Vagina (tissue), 2 donors: ENCODE measurements around the gene B3GLCT.

ENCODE experiments used
- CTCF ChIP-seq, 3 experiments: fragments of 450-650 bp in 2 of 3; fragments of 200-600 bp in 1 of 3; sonication (generic) in 1 of 3; IDR thresholded peaks; one replicate each; pipeline ENCODE4 v1.5.1; 2017 to 2019; ENCODE audit warnings: antibody characterized with exemption in 3 of 3, mild to moderate bottlenecking in 2 of 3, moderate library complexity in 2 of 3
- POLR2A ChIP-seq, 2 donors: fragments of 450-650 bp; IDR thresholded peaks; one replicate each; pipeline ENCODE4 v1.6.1; 2017; ENCODE audit warnings: antibody characterized with exemption in 2 of 2, mild to moderate bottlenecking in 2 of 2, moderate library complexity in 2 of 2

GRCh38 chr13:31301119-31301518 is 101.3 kb downstream of the B3GLCT start:
- TF ChIP-seq POLR2A (IDR thresholded peaks at IDR 0.05) (no peak), CTCF (IDR thresholded peaks at IDR 0.05) (no peak)
